ENCODE data around the gene SLC30A10.
"Not testable (repeated sequence)": the region's sequence is repeated elsewhere in the genome, so short reads cannot be mapped to it uniquely, and the experiment has no call there.

Gene SLC30A10

DNA sequence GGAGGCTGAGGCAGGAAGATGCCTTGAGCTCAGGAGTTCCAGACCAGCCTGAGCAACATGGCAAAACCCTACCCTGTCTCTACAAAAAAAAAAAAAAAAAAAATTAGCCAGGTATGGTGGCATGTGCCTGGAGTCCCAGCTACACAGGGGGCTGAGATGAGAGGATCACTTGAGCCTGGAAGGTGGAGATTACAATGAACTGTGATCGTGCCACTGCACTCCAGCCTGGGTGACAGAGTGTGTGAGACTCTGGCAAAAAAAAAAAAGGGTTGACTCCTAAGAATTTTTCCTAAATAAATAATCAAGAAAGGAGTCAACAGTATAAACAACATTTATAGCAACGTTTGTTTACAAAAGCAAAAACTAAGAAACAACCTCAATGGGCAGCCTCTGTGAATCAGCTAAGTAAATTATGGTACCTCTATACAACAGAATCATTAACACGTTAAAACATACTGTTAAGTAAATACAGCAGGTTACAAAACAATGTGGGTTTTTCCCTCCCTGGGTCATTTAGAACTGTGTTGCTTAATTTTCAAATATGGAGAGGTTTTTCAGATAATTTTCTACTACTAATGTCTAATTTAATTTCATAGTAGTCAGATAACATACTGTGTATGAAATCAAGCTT is 56.8 kb downstream of the SLC30A10 start:
- Histone ChIP-seq H2AFZ (ENCODE audit: low read length) (no peak overlapping the region), H3K9ac (ENCODE audit: low read length) (no peak overlapping the region), H3K27me3 (replicated peaks; ENCODE audit: insufficient read depth, low read length) (no peaks in the 10 kb centered on the region), H3K36me3 (replicated peaks; ENCODE audit: insufficient read depth, low read length) (no peaks in the 10 kb centered on the region), H3K27ac (ENCODE audit: low read length) (no peak overlapping the region), H4K20me1 (ENCODE audit: insufficient read depth, low read length) (no peaks in the 10 kb centered on the region), H3K4me1 (ENCODE audit: low read length) (no peaks in the 10 kb centered on the region), H3F3A (ENCODE audit: insufficient read depth, low read length) (no peaks in the 10 kb centered on the region), H3K4me3 (ENCODE audit: low read length) (no peak overlapping the region), H3K9me2 (replicated peaks; ENCODE audit: insufficient read depth, low read length) (no peaks in the 10 kb centered on the region), H3K79me2 (ENCODE audit: low read length) (no peaks in the 10 kb centered on the region), H3K4me2 (ENCODE audit: low read depth, low read length) (no peak overlapping the region), H3K9me3 (replicated peaks; ENCODE audit: insufficient read depth, low read length) (no peaks in the 10 kb centered on the region)
- no peak for DNase-seq
- TF ChIP-seq, protein P1, sequence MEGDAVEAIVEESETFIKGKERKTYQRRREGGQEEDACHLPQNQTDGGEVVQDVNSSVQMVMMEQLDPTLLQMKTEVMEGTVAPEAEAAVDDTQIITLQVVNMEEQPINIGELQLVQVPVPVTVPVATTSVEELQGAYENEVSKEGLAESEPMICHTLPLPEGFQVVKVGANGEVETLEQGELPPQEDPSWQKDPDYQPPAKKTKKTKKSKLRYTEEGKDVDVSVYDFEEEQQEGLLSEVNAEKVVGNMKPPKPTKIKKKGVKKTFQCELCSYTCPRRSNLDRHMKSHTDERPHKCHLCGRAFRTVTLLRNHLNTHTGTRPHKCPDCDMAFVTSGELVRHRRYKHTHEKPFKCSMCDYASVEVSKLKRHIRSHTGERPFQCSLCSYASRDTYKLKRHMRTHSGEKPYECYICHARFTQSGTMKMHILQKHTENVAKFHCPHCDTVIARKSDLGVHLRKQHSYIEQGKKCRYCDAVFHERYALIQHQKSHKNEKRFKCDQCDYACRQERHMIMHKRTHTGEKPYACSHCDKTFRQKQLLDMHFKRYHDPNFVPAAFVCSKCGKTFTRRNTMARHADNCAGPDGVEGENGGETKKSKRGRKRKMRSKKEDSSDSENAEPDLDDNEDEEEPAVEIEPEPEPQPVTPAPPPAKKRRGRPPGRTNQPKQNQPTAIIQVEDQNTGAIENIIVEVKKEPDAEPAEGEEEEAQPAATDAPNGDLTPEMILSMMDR (IDR thresholded peaks at IDR 0.05; ENCODE audit: low read length) = no peak
- no peak for TF ChIP-seq EZH2phosphoT487 (IDR thresholded peaks at IDR 0.05; ENCODE audit: low read length)
- TF ChIP-seq EZH2 (optimal IDR thresholded peaks at IDR 0.05; ENCODE audit: low read depth, low read length) = no peak

DNA sequence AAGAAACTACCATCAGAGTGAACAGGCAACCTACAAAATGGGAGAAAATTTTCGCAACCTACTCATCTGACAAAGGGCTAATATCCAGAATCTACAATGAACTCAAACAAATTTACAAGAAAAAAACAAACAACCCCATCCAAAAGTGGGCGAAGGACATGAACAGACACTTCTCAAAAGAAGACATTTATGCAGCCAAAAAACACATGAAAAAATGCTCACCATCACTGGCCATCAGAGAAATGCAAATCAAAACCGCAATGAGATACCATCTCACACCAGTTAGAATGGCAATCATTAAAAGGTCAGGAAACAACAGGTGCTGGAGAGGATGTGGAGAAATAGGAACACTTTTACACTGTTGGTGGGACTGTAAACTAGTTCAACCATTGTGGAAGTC is 59.7 kb downstream of the SLC30A10 start:
- not testable (repeated sequence) for H3K9me3 ChIP-seq (replicated peaks; ENCODE audit: insufficient read depth, low read length); H3K79me2 ChIP-seq (ENCODE audit: low read length); H4K20me1 ChIP-seq (ENCODE audit: insufficient read depth, low read length); H3K4me3 ChIP-seq (ENCODE audit: low read length); H2AFZ ChIP-seq (ENCODE audit: low read length); H3K9me2 ChIP-seq (replicated peaks; ENCODE audit: insufficient read depth, low read length); H3K27ac ChIP-seq (ENCODE audit: low read length); H3K27me3 ChIP-seq (replicated peaks; ENCODE audit: insufficient read depth, low read length); DNase-seq; H3K36me3 ChIP-seq (replicated peaks; ENCODE audit: insufficient read depth, low read length); H3K4me2 ChIP-seq (ENCODE audit: low read depth, low read length); H3K4me1 ChIP-seq (ENCODE audit: low read length); H3F3A ChIP-seq (ENCODE audit: insufficient read depth, low read length); H3K9ac ChIP-seq (ENCODE audit: low read length)

Measured in MM.1S (cell line).